Measurements from ENCODE around the gene HES6.

Gene HES6

DNA sequence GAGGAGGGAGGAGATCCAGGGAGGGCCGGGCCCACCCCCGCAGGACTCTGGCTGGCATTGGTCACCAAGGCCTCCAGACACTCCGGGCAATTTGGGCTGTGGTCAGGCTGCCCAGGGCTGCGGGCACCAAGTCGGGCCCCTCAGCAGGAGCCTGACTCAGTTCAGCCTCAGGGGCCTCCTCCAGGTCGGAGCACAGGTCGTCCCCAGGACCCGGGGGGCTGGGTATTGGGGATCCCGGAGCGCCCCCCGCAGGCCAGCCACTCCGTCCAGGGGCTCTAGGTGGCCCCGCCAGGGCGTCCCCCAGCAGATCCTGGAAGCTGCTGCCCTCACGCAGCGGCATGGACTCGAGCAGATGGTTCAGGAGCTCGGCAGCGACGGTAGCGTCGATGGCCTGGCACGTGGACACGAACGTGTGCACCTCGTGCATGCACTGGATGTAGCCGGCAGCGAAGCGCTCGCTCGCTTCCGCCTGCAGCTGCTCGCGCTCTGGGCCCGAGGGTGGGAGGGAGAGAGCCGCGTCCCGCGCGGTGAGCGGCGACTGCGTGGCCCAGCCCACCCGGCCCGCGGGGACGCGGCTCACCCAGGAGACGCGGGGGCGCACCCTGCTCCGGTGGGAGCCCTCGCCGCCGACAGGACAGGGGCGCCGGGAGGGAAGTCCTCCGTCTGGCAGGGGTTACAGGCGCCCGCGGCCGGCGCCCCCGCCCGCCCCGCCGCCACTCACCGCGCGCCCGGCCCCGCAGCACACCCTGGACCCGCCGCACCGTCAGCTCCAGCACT, 884 bp downstream of the HES6 start:
- no peak overlapping the region for H3K27ac ChIP-seq (ENCODE audit: low read depth, low read length)
- peak overlapping the region; percentile 69 for H3K4me3 ChIP-seq (ENCODE audit: low read length)
- H3K4me1 ChIP-seq (ENCODE audit: insufficient read depth, low read length), result no peaks in the 10 kb centered on the region
- WGBS, result 28% methylated on average over 75 of the region's 75 CpGs
- 0 out of 2 replicates have a peak, but pooled peaks cover 5% of the 10 kb centered on the region for H3K9me3 ChIP-seq (ENCODE audit: insufficient read depth, low read depth, low read length)
- H3K9ac ChIP-seq (ENCODE audit: low read depth, low read length), result no peak overlapping the region
- peaks cover 70% of the 10 kb centered on the region for H3K27me3 ChIP-seq (ENCODE audit: insufficient read depth, low read length)
- no peaks in the 10 kb centered on the region for H3K36me3 ChIP-seq (ENCODE audit: insufficient read depth, low read length)

DNA sequence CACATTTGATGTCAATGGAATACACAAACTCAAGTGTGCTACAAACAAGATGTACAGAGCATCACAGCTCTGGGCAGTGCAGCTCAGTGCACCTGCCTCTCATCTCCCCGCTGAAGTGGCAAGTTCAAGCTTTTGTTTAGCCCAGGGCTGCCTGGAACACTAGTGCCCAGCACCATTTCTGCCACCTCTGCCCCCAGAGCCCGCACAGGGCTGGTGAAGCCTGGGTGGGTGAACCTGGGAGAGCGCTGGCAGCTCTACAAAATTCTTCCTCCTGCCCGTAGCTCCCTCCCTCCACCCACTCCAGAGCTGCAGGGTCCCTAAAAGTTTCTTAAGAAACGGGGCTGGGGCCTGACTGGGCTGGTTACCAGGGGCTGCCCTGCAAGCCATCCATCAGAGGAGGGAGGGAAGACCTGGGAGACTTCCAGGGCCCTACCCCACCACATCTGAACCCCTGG, 1.5 kb downstream of the HES6 start:
- Histone ChIP-seq H3K36me3 (ENCODE audit: insufficient read depth, low read length) (no peaks in the 10 kb centered on the region), H3K9ac (ENCODE audit: low read depth, low read length) (no peak overlapping the region), H3K27me3 (ENCODE audit: insufficient read depth, low read length) (peaks cover 70% of the 10 kb centered on the region), H3K4me3 (ENCODE audit: low read length) (no peak overlapping the region), H3K4me1 (ENCODE audit: insufficient read depth, low read length) (no peaks in the 10 kb centered on the region), H3K27ac (ENCODE audit: low read depth, low read length) (no peak overlapping the region), H3K9me3 (ENCODE audit: insufficient read depth, low read depth, low read length) (0 out of 2 replicates have a peak, but pooled peaks cover 5% of the 10 kb centered on the region)
- WGBS, result 91% methylated on average over 5 of the region's 5 CpGs

DNA sequence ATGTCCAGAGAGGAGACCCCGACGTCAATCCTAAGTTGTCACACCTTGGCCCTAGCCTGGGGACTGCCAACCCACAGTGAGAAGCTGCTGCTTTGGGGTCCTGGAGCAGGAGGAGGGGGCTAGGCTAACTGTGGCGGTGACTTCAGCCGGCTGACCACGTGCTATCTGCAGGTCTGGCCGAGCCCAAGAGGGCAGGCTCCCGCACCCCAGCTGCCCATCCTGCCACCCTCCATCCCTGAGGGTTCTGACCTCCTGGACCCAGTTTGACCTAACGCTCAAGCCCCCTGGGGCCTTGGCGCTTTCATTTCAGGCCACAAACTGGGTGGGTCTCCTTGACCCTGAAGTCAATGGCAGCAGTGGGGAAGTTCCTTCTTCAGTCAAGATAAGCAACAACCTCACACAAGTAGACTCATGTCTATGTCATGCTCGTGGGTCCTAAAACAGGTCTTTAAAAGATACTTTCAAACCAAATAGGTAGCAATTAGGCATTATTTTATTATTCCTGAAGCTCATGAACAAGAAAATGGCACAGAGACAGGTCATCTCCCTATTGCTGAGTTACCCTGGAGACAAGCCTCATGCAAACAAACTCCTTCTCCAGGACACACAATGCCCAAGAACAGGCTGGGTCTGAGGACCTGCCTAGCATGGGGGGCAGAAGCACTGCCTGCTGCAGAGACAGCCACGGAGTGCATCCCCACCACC, 2.3 kb downstream of the HES6 start:
- H3K27ac ChIP-seq (ENCODE audit: low read depth, low read length), result no peak overlapping the region
- no peaks in the 10 kb centered on the region for H3K4me1 ChIP-seq (ENCODE audit: insufficient read depth, low read length)
- peaks cover 70% of the 10 kb centered on the region for H3K27me3 ChIP-seq (ENCODE audit: insufficient read depth, low read length)
- no peak overlapping the region for H3K4me3 ChIP-seq (ENCODE audit: low read length)
- H3K9ac ChIP-seq (ENCODE audit: low read depth, low read length), result no peak overlapping the region
- no peaks in the 10 kb centered on the region for H3K36me3 ChIP-seq (ENCODE audit: insufficient read depth, low read length)
- H3K9me3 ChIP-seq (ENCODE audit: insufficient read depth, low read depth, low read length), result 0 out of 2 replicates have a peak, but pooled peaks cover 5% of the 10 kb centered on the region
- 84% methylated on average over 10 of the region's 11 CpGs for WGBS

DNA sequence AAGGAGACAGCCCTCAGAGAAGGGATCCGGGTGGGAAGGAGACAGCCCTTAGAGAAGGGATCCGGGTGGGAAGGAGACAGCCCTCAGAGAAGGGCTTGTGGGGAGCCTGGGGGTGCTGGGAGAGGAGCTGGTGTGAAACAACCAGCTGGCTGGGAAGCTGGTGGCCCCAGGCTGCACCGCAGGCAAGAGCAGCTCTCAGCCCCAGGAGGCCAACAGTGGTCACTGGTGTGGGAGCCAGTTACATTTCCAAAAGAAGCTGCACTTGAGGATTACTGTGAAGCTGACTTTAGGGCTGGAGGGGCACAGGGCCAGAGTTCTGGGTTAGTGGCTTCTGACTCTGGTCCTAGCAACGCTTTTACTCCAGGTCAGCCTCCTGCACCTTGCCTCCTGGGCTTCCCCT, 3.3 kb downstream of the HES6 start:
- H3K27me3 ChIP-seq (ENCODE audit: insufficient read depth, low read length), result peaks cover 68% of the 10 kb centered on the region
- no peak overlapping the region for H3K4me3 ChIP-seq (ENCODE audit: low read length)
- WGBS, result 89% methylated on average over 4 of the region's 4 CpGs
- H3K36me3 ChIP-seq (ENCODE audit: insufficient read depth, low read length), result no peaks in the 10 kb centered on the region
- H3K27ac ChIP-seq (ENCODE audit: low read depth, low read length), result no peak overlapping the region
- no peaks in the 10 kb centered on the region for H3K4me1 ChIP-seq (ENCODE audit: insufficient read depth, low read length)
- H3K9me3 ChIP-seq (ENCODE audit: insufficient read depth, low read depth, low read length), result 0 out of 2 replicates have a peak, but pooled peaks cover 5% of the 10 kb centered on the region
- H3K9ac ChIP-seq (ENCODE audit: low read depth, low read length), result no peak overlapping the region

DNA sequence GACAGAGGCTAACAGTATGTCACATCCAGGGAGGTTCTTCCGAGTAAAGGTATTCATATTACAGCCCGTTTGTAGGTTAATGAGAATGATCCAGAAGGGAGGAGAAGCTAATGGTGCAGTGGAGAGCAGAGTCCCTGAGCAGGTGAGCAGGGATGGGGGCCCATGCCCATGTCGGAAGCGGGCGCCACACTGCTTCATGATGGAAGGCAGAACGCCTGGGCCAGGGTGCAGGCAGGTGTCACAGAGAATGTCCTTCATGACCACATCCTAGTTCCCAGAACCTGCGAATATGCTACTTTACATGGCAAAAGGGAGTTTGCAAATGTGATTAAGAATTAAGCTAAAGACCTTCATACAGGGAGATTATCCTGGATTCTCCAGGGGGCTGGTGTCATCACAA, 4.0 kb downstream of the HES6 start:
- Histone ChIP-seq H3K9me3 (ENCODE audit: insufficient read depth, low read depth, low read length) (0 out of 2 replicates have a peak, but pooled peaks cover 5% of the 10 kb centered on the region), H3K9ac (ENCODE audit: low read depth, low read length) (no peak overlapping the region), H3K27ac (ENCODE audit: low read depth, low read length) (no peak overlapping the region), H3K4me3 (ENCODE audit: low read length) (no peak overlapping the region), H3K27me3 (ENCODE audit: insufficient read depth, low read length) (peaks cover 67% of the 10 kb centered on the region), H3K36me3 (ENCODE audit: insufficient read depth, low read length) (no peaks in the 10 kb centered on the region), H3K4me1 (ENCODE audit: insufficient read depth, low read length) (no peaks in the 10 kb centered on the region)
- 79% methylated on average over 7 of the region's 7 CpGs for WGBS

DNA sequence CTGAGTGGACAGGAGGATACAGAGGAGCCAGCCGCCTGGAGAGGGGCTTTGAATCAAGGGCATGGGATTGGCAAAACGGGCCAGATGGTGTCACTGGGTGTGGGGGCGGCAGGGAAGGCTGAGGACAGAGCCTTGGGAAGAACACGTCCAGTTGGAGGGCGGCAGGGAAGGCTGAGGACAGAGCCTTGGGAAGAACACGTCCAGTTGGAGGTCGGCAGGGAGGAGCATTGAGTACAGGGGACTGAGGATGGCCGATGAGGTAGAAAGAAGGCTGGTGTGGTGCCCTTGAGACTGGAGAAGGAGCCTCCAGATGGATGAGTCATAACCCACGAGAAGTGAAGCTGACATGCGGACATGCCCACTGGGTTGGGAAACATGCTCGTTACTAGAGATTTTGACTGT, 4.5 kb downstream of the HES6 start:
- WGBS, result 66% methylated on average over 11 of the region's 11 CpGs
- Histone ChIP-seq H3K9me3 (ENCODE audit: insufficient read depth, low read depth, low read length) (0 out of 2 replicates have a peak, but pooled peaks cover 5% of the 10 kb centered on the region), H3K36me3 (ENCODE audit: insufficient read depth, low read length) (no peaks in the 10 kb centered on the region), H3K4me3 (ENCODE audit: low read length) (no peak overlapping the region), H3K27me3 (ENCODE audit: insufficient read depth, low read length) (peaks cover 70% of the 10 kb centered on the region), H3K4me1 (ENCODE audit: insufficient read depth, low read length) (no peaks in the 10 kb centered on the region), H3K27ac (ENCODE audit: low read depth, low read length) (no peak overlapping the region), H3K9ac (ENCODE audit: low read depth, low read length) (no peak overlapping the region)

DNA sequence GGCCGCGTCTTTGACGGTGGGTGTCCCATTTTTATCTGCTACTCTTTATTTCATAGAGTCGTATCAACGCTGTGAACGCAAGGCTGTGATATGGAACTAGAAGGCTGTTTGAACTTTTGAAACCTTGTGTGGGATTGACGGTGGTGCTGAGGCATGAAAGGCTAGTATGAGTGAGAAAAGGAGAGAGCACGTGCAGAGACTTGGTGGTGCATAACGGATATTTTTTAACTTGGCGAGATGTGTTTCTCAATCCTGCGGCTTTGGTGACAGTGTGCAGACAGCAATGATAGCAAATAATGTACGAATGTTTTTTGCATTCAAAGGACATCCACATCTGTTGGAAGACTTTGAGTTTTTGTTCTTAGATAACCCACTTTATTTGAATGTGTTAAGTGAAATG, 6.2 kb downstream of the HES6 start:
- Histone ChIP-seq H3K9me3 (ENCODE audit: insufficient read depth, low read depth, low read length) (0 out of 2 replicates have a peak, but pooled peaks cover under 1% of the 10 kb centered on the region), H3K36me3 (ENCODE audit: insufficient read depth, low read length) (no peaks in the 10 kb centered on the region), H3K27me3 (ENCODE audit: insufficient read depth, low read length) (peaks cover 68% of the 10 kb centered on the region), H3K4me3 (ENCODE audit: low read length) (no peak overlapping the region), H3K9ac (ENCODE audit: low read depth, low read length) (no peak overlapping the region), H3K4me1 (ENCODE audit: insufficient read depth, low read length) (no peaks in the 10 kb centered on the region), H3K27ac (ENCODE audit: low read depth, low read length) (no peak overlapping the region)
- WGBS, result 85% methylated on average over 11 of the region's 12 CpGs

DNA sequence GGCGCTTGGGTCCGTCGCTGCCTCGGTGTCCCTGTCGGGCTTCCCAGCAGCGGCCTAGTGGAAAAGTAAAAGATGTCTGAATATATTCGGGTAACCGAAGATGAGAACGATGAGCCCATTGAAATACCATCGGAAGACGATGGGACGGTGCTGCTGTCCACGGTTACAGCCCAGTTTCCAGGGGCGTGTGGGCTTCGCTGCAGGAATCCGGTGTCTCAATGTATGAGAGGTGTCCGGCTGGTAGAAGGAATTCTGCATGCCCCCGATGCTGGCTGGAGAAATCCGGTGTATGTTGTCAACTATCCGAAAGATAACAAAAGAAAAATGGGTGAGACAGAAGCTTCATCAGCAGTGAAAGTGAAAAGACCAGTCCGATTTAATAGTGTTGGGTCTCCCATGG, 8.0 kb downstream of the HES6 start:
- no peak overlapping the region for H3K27ac ChIP-seq (ENCODE audit: low read depth, low read length)
- H3K36me3 ChIP-seq (ENCODE audit: insufficient read depth, low read length), result no peaks in the 10 kb centered on the region
- H3K4me3 ChIP-seq (ENCODE audit: low read length), result peak overlapping the region; percentile 61
- 84% methylated on average over 21 of the region's 21 CpGs for WGBS
- no peaks in the 10 kb centered on the region for H3K4me1 ChIP-seq (ENCODE audit: insufficient read depth, low read length)
- peaks cover 49% of the 10 kb centered on the region for H3K27me3 ChIP-seq (ENCODE audit: insufficient read depth, low read length)
- H3K9ac ChIP-seq (ENCODE audit: low read depth, low read length), result no peak overlapping the region
- H3K9me3 ChIP-seq (ENCODE audit: insufficient read depth, low read depth, low read length), result no peaks in the 10 kb centered on the region

DNA sequence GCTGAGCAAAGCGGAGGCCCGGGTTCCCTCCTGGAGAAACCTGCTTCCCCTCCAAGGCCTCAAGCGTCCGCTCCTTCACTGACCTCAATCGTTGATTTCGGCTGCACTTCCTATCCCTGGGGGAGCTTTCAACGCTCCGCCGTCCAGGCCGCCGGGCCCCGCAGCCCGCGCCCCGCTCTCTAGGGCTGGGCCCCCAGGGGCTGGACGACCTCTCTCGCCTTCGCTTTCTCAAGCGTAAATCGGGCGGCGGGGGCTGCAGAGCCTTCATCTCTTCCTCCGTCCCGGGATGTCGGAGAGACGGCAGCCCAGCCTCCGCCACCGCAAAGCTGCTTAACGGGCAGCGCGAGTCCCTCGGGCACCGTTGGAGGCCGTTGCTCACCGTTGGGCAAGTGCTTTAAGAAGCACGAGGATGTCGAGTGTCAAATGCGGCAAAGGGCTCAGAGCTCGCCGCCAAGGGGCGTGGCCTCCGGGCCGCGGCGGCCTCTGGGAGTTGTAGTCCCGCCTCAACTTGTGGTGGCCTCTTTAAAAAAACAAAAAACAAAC, 8.5 kb downstream of the HES6 start:
- WGBS, result 45% methylated on average over 46 of the region's 46 CpGs
- Histone ChIP-seq H3K4me3 (ENCODE audit: low read length) (peak overlapping the region; percentile 61), H3K27ac (ENCODE audit: low read depth, low read length) (no peak overlapping the region), H3K9me3 (ENCODE audit: insufficient read depth, low read depth, low read length) (no peaks in the 10 kb centered on the region), H3K27me3 (ENCODE audit: insufficient read depth, low read length) (peaks cover 45% of the 10 kb centered on the region), H3K36me3 (ENCODE audit: insufficient read depth, low read length) (no peaks in the 10 kb centered on the region), H3K4me1 (ENCODE audit: insufficient read depth, low read length) (no peaks in the 10 kb centered on the region), H3K9ac (ENCODE audit: low read depth, low read length) (no peak overlapping the region)

DNA sequence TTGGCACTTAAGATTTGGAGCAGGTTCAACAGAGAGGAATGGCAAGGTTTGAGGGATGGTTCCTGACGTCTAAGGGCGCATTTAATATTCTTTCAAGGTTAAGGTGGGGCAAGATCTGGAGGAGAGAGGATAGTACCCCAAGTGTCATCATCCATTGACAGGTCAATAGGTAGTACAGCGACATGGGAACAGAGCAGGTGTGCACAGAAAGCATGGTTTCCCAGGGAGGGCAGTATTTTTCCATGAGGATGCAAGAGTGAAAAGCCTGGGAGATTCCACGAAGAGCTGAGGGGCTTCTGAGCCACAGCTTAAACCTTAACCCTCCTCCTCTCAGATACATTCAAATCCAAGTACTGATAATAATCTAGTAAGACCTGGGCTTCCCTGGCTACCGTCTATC, 9.1 kb downstream of the HES6 start:
- H3K4me1 ChIP-seq (ENCODE audit: insufficient read depth, low read length), result no peaks in the 10 kb centered on the region
- no peaks in the 10 kb centered on the region for H3K36me3 ChIP-seq (ENCODE audit: insufficient read depth, low read length)
- no peaks in the 10 kb centered on the region for H3K9me3 ChIP-seq (ENCODE audit: insufficient read depth, low read depth, low read length)
- H3K4me3 ChIP-seq (ENCODE audit: low read length), result peak overlapping the region; percentile 61
- WGBS, result 77% methylated on average over 5 of the region's 5 CpGs
- no peak overlapping the region for H3K9ac ChIP-seq (ENCODE audit: low read depth, low read length)
- H3K27ac ChIP-seq (ENCODE audit: low read depth, low read length), result no peak overlapping the region
- peaks cover 38% of the 10 kb centered on the region for H3K27me3 ChIP-seq (ENCODE audit: insufficient read depth, low read length)

DNA sequence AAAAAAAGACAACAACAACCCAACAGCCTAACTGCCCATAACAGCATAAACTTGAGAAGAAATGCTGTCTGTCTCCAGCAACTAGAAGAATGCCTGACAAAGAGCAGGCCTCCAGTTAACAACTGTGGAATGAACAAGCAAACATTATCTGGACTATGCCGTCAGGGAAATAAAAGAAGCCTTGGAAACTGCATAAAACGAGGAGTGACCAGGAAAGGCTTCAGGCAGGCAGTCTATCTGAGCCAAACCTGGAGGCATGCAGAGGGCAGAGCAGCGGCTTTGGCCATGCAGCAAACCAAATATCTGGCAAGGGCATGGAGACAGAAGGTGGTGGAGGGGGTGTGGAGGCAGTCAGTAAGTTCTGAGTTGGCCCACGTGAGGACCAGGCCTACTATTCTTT, 11.1 kb downstream of the HES6 start:
- Histone ChIP-seq H3K27ac (ENCODE audit: low read depth, low read length) (no peak overlapping the region), H3K36me3 (ENCODE audit: insufficient read depth, low read length) (no peaks in the 10 kb centered on the region), H3K9ac (ENCODE audit: low read depth, low read length) (no peak overlapping the region), H3K27me3 (ENCODE audit: insufficient read depth, low read length) (peaks cover 27% of the 10 kb centered on the region), H3K4me1 (ENCODE audit: insufficient read depth, low read length) (no peaks in the 10 kb centered on the region), H3K9me3 (ENCODE audit: insufficient read depth, low read depth, low read length) (no peaks in the 10 kb centered on the region), H3K4me3 (ENCODE audit: low read length) (no peak overlapping the region)
- 83% methylated on average over 4 of the region's 4 CpGs for WGBS

All from HUES64 (cell line).